HG03139 (cell line): ENCODE results near the gene TFAP2E.

Experiments used
- ATAC-seq: cut with Tn5 transposase; IDR thresholded peaks from one replicate; pipeline ENCODE4 v1.9.1; 2021; ENCODE audit not compliant: unreplicated experiment

TFAP2E gene

GRCh38 chr1:35556484-35557117, 16.5 kb upstream of the TFAP2E start:
- no peak for ATAC-seq

- ATAC-seq: peak; percentile 61
These were observed 15.9 kb upstream of the TFAP2E start, which contains the start of gene KIAA0319L for GRCh38 chr1:35557118-35557610. Gene KIAA0319L, minus strand, starts transcription at chr1:35557403. Its CDS starts 2,912 bp downstream, at chr1:35554491.

GRCh38 chr1:35557611-35558373, 15.3 kb upstream of the TFAP2E start, which contains the start of gene NCDN:
Gene NCDN, plus strand, starts transcription at chr1:35557799. Its CDS starts 392 bp downstream, at chr1:35558191.
- ATAC-seq: peak; percentile 82

GRCh38 chr1:35558374-35559316, 14.5 kb upstream of the TFAP2E start:
- ATAC-seq: no peak

- no peak for ATAC-seq
These were observed 13.7 kb upstream of the TFAP2E start for GRCh38 chr1:35559317-35559944.

- ATAC-seq: no peak
These were observed 12.6 kb upstream of the TFAP2E start for GRCh38 chr1:35560256-35561225.

- ATAC-seq: no peak
These were observed 11.7 kb upstream of the TFAP2E start for GRCh38 chr1:35561297-35561971.

GRCh38 chr1:35561972-35562680, 11.0 kb upstream of the TFAP2E start:
- no peak for ATAC-seq

- no peak for ATAC-seq
These were observed 9.9 kb upstream of the TFAP2E start for GRCh38 chr1:35563166-35563565.

- ATAC-seq: no peak
These were observed 8.9 kb upstream of the TFAP2E start for GRCh38 chr1:35564037-35564883.

- no peak for ATAC-seq
These were observed 8.0 kb upstream of the TFAP2E start for GRCh38 chr1:35564884-35565741.

- ATAC-seq: no peak
These were observed 7.4 kb upstream of the TFAP2E start for GRCh38 chr1:35565742-35566133.

- ATAC-seq: no peak
These were observed 5.1 kb upstream of the TFAP2E start for GRCh38 chr1:35567947-35568558.

GRCh38 chr1:35568975-35569395, 4.1 kb upstream of the TFAP2E start:
- no peak for ATAC-seq

GRCh38 chr1:35569936-35570335, 3.2 kb upstream of the TFAP2E start:
- ATAC-seq: no peak

- no peak for ATAC-seq
These were observed 2.5 kb upstream of the TFAP2E start for GRCh38 chr1:35570589-35571137.
